Measurements from ENCODE around the gene ARHGAP23.

DNA sequence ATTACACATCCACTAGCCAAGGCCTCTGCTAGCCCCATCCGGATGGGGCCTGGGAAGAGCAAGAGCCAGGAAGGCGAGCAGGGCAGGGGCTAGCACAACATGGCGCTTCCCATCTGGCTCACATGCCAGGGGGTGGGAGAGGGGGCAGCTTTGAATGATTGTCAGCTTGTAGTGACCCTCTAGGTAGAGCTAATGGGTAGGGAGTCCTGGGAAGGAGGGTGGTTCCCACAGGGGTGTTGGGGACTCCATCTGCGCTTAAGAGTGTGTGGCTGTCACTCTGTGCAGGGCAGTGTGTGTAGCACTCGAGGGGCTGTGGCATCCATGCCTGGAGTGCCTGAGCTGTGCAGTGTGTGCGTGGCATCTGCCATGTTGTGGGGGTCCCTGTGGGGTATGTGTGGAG, 24.5 kb downstream of the ARHGAP23 start:
- TF ChIP-seq, protein P1, sequence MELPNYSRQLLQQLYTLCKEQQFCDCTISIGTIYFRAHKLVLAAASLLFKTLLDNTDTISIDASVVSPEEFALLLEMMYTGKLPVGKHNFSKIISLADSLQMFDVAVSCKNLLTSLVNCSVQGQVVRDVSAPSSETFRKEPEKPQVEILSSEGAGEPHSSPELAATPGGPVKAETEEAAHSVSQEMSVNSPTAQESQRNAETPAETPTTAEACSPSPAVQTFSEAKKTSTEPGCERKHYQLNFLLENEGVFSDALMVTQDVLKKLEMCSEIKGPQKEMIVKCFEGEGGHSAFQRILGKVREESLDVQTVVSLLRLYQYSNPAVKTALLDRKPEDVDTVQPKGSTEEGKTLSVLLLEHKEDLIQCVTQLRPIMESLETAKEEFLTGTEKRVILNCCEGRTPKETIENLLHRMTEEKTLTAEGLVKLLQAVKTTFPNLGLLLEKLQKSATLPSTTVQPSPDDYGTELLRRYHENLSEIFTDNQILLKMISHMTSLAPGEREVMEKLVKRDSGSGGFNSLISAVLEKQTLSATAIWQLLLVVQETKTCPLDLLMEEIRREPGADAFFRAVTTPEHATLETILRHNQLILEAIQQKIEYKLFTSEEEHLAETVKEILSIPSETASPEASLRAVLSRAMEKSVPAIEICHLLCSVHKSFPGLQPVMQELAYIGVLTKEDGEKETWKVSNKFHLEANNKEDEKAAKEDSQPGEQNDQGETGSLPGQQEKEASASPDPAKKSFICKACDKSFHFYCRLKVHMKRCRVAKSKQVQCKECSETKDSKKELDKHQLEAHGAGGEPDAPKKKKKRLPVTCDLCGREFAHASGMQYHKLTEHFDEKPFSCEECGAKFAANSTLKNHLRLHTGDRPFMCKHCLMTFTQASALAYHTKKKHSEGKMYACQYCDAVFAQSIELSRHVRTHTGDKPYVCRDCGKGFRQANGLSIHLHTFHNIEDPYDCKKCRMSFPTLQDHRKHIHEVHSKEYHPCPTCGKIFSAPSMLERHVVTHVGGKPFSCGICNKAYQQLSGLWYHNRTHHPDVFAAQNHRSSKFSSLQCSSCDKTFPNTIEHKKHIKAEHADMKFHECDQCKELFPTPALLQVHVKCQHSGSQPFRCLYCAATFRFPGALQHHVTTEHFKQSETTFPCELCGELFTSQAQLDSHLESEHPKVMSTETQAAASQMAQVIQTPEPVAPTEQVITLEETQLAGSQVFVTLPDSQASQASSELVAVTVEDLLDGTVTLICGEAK (IDR thresholded peaks at IDR 0.05; ENCODE audit: borderline replicate concordance) = no peak
- TF ChIP-seq POLR2A (IDR thresholded peaks at IDR 0.05; ENCODE audit: low read depth, low read length) (no peak), TBL1XR1 (IDR thresholded peaks at IDR 0.05; ENCODE audit: low read depth, low read length) (no peak), ZNF274 (IDR thresholded peaks at IDR 0.05; ENCODE audit: insufficient read depth, insufficient read length) (no peak), RAD21 (IDR thresholded peaks at IDR 0.05; ENCODE audit: insufficient read depth, low read depth, low read length) (no peak), FOXM1 (IDR thresholded peaks at IDR 0.05; ENCODE audit: low read depth, low read length) (no peak), CHD2 (IDR thresholded peaks at IDR 0.05; ENCODE audit: borderline replicate concordance, low read depth, low read length) (no peak)
- TF ChIP-seq, protein P2, sequence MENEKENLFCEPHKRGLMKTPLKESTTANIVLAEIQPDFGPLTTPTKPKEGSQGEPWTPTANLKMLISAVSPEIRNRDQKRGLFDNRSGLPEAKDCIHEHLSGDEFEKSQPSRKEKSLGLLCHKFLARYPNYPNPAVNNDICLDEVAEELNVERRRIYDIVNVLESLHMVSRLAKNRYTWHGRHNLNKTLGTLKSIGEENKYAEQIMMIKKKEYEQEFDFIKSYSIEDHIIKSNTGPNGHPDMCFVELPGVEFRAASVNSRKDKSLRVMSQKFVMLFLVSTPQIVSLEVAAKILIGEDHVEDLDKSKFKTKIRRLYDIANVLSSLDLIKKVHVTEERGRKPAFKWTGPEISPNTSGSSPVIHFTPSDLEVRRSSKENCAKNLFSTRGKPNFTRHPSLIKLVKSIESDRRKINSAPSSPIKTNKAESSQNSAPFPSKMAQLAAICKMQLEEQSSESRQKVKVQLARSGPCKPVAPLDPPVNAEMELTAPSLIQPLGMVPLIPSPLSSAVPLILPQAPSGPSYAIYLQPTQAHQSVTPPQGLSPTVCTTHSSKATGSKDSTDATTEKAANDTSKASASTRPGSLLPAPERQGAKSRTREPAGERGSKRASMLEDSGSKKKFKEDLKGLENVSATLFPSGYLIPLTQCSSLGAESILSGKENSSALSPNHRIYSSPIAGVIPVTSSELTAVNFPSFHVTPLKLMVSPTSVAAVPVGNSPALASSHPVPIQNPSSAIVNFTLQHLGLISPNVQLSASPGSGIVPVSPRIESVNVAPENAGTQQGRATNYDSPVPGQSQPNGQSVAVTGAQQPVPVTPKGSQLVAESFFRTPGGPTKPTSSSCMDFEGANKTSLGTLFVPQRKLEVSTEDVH (IDR thresholded peaks at IDR 0.05; ENCODE audit: low read depth, partially characterized antibody) = no peak
- TF ChIP-seq, protein P3, sequence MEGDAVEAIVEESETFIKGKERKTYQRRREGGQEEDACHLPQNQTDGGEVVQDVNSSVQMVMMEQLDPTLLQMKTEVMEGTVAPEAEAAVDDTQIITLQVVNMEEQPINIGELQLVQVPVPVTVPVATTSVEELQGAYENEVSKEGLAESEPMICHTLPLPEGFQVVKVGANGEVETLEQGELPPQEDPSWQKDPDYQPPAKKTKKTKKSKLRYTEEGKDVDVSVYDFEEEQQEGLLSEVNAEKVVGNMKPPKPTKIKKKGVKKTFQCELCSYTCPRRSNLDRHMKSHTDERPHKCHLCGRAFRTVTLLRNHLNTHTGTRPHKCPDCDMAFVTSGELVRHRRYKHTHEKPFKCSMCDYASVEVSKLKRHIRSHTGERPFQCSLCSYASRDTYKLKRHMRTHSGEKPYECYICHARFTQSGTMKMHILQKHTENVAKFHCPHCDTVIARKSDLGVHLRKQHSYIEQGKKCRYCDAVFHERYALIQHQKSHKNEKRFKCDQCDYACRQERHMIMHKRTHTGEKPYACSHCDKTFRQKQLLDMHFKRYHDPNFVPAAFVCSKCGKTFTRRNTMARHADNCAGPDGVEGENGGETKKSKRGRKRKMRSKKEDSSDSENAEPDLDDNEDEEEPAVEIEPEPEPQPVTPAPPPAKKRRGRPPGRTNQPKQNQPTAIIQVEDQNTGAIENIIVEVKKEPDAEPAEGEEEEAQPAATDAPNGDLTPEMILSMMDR (IDR thresholded peaks at IDR 0.05 in 2 of 3, conservative IDR thresholded peaks at IDR 0.05 in 1 of 3; ENCODE audit: control insufficient read depth in 2 of 3, extremely low read depth in 1 of 3, insufficient read depth in 1 of 3, low read depth in 3 of 3, low read length in 3 of 3) = no peak
- TF ChIP-seq, protein P4, sequence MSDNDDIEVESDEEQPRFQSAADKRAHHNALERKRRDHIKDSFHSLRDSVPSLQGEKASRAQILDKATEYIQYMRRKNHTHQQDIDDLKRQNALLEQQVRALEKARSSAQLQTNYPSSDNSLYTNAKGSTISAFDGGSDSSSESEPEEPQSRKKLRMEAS (IDR thresholded peaks at IDR 0.05; ENCODE audit: low read depth, low read length) = no peak
- TF ChIP-seq, protein P5, sequence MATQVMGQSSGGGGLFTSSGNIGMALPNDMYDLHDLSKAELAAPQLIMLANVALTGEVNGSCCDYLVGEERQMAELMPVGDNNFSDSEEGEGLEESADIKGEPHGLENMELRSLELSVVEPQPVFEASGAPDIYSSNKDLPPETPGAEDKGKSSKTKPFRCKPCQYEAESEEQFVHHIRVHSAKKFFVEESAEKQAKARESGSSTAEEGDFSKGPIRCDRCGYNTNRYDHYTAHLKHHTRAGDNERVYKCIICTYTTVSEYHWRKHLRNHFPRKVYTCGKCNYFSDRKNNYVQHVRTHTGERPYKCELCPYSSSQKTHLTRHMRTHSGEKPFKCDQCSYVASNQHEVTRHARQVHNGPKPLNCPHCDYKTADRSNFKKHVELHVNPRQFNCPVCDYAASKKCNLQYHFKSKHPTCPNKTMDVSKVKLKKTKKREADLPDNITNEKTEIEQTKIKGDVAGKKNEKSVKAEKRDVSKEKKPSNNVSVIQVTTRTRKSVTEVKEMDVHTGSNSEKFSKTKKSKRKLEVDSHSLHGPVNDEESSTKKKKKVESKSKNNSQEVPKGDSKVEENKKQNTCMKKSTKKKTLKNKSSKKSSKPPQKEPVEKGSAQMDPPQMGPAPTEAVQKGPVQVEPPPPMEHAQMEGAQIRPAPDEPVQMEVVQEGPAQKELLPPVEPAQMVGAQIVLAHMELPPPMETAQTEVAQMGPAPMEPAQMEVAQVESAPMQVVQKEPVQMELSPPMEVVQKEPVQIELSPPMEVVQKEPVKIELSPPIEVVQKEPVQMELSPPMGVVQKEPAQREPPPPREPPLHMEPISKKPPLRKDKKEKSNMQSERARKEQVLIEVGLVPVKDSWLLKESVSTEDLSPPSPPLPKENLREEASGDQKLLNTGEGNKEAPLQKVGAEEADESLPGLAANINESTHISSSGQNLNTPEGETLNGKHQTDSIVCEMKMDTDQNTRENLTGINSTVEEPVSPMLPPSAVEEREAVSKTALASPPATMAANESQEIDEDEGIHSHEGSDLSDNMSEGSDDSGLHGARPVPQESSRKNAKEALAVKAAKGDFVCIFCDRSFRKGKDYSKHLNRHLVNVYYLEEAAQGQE (IDR thresholded peaks at IDR 0.05; ENCODE audit: low read depth, low read length) = no peak
- TF ChIP-seq, protein P6, sequence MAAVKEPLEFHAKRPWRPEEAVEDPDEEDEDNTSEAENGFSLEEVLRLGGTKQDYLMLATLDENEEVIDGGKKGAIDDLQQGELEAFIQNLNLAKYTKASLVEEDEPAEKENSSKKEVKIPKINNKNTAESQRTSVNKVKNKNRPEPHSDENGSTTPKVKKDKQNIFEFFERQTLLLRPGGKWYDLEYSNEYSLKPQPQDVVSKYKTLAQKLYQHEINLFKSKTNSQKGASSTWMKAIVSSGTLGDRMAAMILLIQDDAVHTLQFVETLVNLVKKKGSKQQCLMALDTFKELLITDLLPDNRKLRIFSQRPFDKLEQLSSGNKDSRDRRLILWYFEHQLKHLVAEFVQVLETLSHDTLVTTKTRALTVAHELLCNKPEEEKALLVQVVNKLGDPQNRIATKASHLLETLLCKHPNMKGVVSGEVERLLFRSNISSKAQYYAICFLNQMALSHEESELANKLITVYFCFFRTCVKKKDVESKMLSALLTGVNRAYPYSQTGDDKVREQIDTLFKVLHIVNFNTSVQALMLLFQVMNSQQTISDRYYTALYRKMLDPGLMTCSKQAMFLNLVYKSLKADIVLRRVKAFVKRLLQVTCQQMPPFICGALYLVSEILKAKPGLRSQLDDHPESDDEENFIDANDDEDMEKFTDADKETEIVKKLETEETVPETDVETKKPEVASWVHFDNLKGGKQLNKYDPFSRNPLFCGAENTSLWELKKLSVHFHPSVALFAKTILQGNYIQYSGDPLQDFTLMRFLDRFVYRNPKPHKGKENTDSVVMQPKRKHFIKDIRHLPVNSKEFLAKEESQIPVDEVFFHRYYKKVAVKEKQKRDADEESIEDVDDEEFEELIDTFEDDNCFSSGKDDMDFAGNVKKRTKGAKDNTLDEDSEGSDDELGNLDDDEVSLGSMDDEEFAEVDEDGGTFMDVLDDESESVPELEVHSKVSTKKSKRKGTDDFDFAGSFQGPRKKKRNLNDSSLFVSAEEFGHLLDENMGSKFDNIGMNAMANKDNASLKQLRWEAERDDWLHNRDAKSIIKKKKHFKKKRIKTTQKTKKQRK (IDR thresholded peaks at IDR 0.05; ENCODE audit: low read depth, low read length) = no peak
